ENCODE measurements around the gene ZFYVE27.
"Not testable (repeated sequence)": the region's sequence is repeated elsewhere in the genome, so short reads cannot be mapped to it uniquely, and the experiment has no call there.

- TF ChIP-seq EZH2 (IDR thresholded peaks at IDR 0.05; ENCODE audit: low read length); CTCF (optimal IDR thresholded peaks at IDR 0.05 in 1 of 3, IDR thresholded peaks at IDR 0.05 in 1 of 3, conservative IDR thresholded peaks at IDR 0.05 in 1 of 3; ENCODE audit: extremely low read depth in 1 of 3, insufficient read depth in 2 of 3, low read length in 3 of 3): not testable (repeated sequence)
Observed at GRCh38 chr10:97698072-97698655, 38.8 kb upstream of the ZFYVE27 start.

Measured in keratinocyte (primary cell).